ENCODE data around the gene APP.

DNA sequence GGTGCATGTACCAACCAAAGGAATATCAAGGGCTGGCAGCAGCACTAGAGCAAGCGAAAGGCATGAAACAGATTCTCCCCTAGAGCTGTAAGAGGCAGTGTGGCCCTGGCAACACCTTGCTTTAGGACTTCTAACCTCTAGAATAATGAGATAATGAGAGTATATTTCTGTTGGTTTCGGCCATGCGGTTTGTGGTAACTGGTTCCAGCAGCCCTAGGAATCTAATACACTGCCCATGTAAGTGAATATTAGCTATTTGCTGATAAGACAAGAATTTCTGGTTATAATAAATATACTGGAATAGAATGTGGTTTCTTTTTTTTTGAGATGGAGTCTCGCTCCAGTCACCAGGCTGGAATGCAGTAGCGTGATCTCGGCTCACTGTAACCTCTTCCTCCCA is 236.4 kb downstream of the APP start:
- no peak for TF ChIP-seq CTCF (IDR thresholded peaks at IDR 0.05; ENCODE audit: insufficient read depth, low read length)
- no peak for TF ChIP-seq POLR2AphosphoS5 (IDR thresholded peaks at IDR 0.05; ENCODE audit: low read depth)
- no peak for TF ChIP-seq GABPA (IDR thresholded peaks at IDR 0.05; ENCODE audit: low read depth)
